IMR-90 (cell line): ENCODE data around the gene BACE1-AS. TPM values are rescaled to one million over a fixed set of nuclear protein-coding genes. Genes with fewer than 3 reads are reported as not detected.
A peak's percentile ranks its signal among the peaks of the same experiment; 100 is the strongest.

Experiments
- ATAC-seq: fragments of 200-7000 bp; cut with Tn5 transposase; 2 replicates; pipeline ENCODE4 v1.9.1; 2020; ENCODE audit warnings: low read depth, mild to moderate bottlenecking, moderate library complexity
- BruUV-seq: library from RNA; stranded (reverse); fragments of 400-500 nt; replicated peaks from 2 replicates; lab custom pipeline; 2021; lab: Mats Ljungman, UMichigan
- CTCF ChIA-PET: fragments of 300-600 bp; formaldehyde crosslinking; extraction: SDS; loops from one replicate; lab custom pipeline; 2021; ENCODE audit warnings: antibody characterized with exemption; lab: Yijun Ruan, JAX
- POLR2A ChIA-PET: fragments of 300-600 bp; sonication (Branson Sonifier 250); formaldehyde crosslinking; loops from one replicate; lab custom pipeline; 2022; ENCODE audit warnings: antibody characterized with exemption; ENCODE audit not compliant: unreplicated experiment; lab: Charles Lee
- DNase-seq: peaks from one replicate; pipeline ENCODE4 v3.0.0; 2013
- H2AFZ ChIP-seq: replicated peaks from 2 replicates; pipeline ENCODE3; 2013; ENCODE audit warnings: low read length, mild to moderate bottlenecking; ENCODE audit not compliant: poor library complexity
- H2AK5ac ChIP-seq: 2 replicates; pipeline ENCODE4 v1.6.1; 2013; ENCODE audit warnings: low read depth, low read length, inconsistent platforms
- H2AK9ac ChIP-seq: replicated peaks from 2 replicates; pipeline ENCODE3; 2013; ENCODE audit warnings: mild to moderate bottlenecking, low read depth, low read length, moderate library complexity; ENCODE audit not compliant: poor library complexity
- H2BK120ac ChIP-seq: 2 replicates; pipeline ENCODE4 v1.6.1; 2013; ENCODE audit warnings: low read depth, low read length, inconsistent platforms
- H2BK15ac ChIP-seq: 3 replicates; pipeline ENCODE4 v1.6.1; 2013; ENCODE audit warnings: low read depth, low read length, inconsistent platforms
- H2BK20ac ChIP-seq: 2 replicates; pipeline ENCODE4 v1.6.1; 2013; ENCODE audit warnings: low read depth, mild to moderate bottlenecking, inconsistent platforms, low read length, moderate library complexity
- H2BK5ac ChIP-seq: 2 replicates; pipeline ENCODE4 v1.6.1; 2013; ENCODE audit warnings: mild to moderate bottlenecking, low read depth, low read length, inconsistent platforms; ENCODE audit not compliant: poor library complexity, severe bottlenecking
- H3K14ac ChIP-seq: replicated peaks from 2 replicates; pipeline ENCODE4 v1.6.1; 2013; ENCODE audit warnings: low read depth, low read length, inconsistent platforms
- H3K18ac ChIP-seq: 2 replicates; pipeline ENCODE4 v1.6.1; 2013; ENCODE audit warnings: low read depth, low read length, control low read depth
- H3K23ac ChIP-seq: 2 replicates; pipeline ENCODE4 v1.6.1; 2013; ENCODE audit warnings: low read depth, low read length, inconsistent platforms
- H3K27ac ChIP-seq: 2 replicates; pipeline ENCODE4 v1.5.1; 2013; ENCODE audit warnings: mild to moderate bottlenecking, control low read depth, low read length; ENCODE audit not compliant: insufficient read depth
- H3K27me3 ChIP-seq: 2 replicates; pipeline ENCODE4 v1.6.1; 2013; ENCODE audit warnings: low read length; ENCODE audit not compliant: control insufficient read depth, insufficient read depth
- H3K36me3 ChIP-seq: 2 replicates; pipeline ENCODE4 v1.6.1; 2013; ENCODE audit warnings: low read length, mixed read lengths; ENCODE audit not compliant: control insufficient read depth, insufficient read depth
- H3K4ac ChIP-seq: 2 replicates; pipeline ENCODE4 v1.6.1; 2013; ENCODE audit warnings: low read depth, low read length, inconsistent platforms
- H3K4me1 ChIP-seq: 2 replicates; pipeline ENCODE4 v1.6.1; 2013; ENCODE audit warnings: low read length, mixed read lengths; ENCODE audit not compliant: control insufficient read depth, insufficient read depth
- H3K4me2 ChIP-seq: 2 replicates; pipeline ENCODE4 v1.6.1; 2013; ENCODE audit warnings: low read depth, mild to moderate bottlenecking, control low read depth, low read length, moderate library complexity
- H3K4me3 ChIP-seq: 2 replicates; pipeline ENCODE4 v1.5.1; 2013; ENCODE audit warnings: low read depth, mild to moderate bottlenecking, control low read depth, low read length, moderate library complexity; ENCODE audit not compliant: insufficient read depth
- H3K56ac ChIP-seq: 2 replicates; pipeline ENCODE4 v1.6.1; 2013; ENCODE audit warnings: low read length, inconsistent platforms; ENCODE audit not compliant: insufficient read depth; ENCODE audit errors: extremely low read depth
- H3K79me1 ChIP-seq, 2 experiments: 2 replicates each; pipeline ENCODE4 v1.6.1; 2013; ENCODE audit warnings: low read length in 2 of 2, inconsistent platforms in 1 of 2, low read depth in 1 of 2
- H3K9ac ChIP-seq: 2 replicates; pipeline ENCODE4 v1.6.1; 2013; ENCODE audit warnings: low read depth, low read length, control low read depth
- H3K9me1 ChIP-seq: 2 replicates; pipeline ENCODE4 v1.6.1; 2013; ENCODE audit warnings: low read length, inconsistent platforms; ENCODE audit not compliant: insufficient read depth
- H3K9me3 ChIP-seq: 2 replicates; pipeline ENCODE4 v1.6.1; 2013; ENCODE audit warnings: low read length; ENCODE audit not compliant: control insufficient read depth, insufficient read depth
- H4K20me1 ChIP-seq: 2 replicates; pipeline ENCODE4 v1.6.1; 2013; ENCODE audit warnings: low read length, inconsistent platforms; ENCODE audit not compliant: insufficient read depth
- H4K5ac ChIP-seq: 2 replicates; pipeline ENCODE4 v1.6.1; 2013; ENCODE audit warnings: mild to moderate bottlenecking, low read depth, low read length, control low read depth
- H4K8ac ChIP-seq, 2 experiments: 2 replicates each; pipeline ENCODE4 v1.6.1; 2013; ENCODE audit warnings: low read depth in 2 of 2, low read length in 2 of 2, control low read depth in 1 of 2, inconsistent platforms in 1 of 2
- H4K91ac ChIP-seq: 2 replicates; pipeline ENCODE4 v1.6.1; 2013; ENCODE audit warnings: low read depth, low read length, inconsistent platforms; ENCODE audit not compliant: insufficient read depth
- BHLHE40 ChIP-seq: fragments of 150-350 bp; IDR thresholded peaks from 2 replicates; pipeline ENCODE4 v1.6.1; 2016; ENCODE audit warnings: mild to moderate bottlenecking, low read depth, low read length
- CEBPB ChIP-seq: IDR thresholded peaks from 2 replicates; pipeline ENCODE4 v1.6.1; 2012; ENCODE audit warnings: low read depth, low read length, improper control_type of control experiment
- CHD1 ChIP-seq: IDR thresholded peaks from 2 replicates; pipeline ENCODE4 v1.6.1; 2012; ENCODE audit warnings: low read depth, low read length, improper control_type of control experiment
- CTCF ChIP-seq: conservative IDR thresholded peaks from 2 replicates; pipeline ENCODE4 v1.5.1; 2012; ENCODE audit warnings: mild to moderate bottlenecking, low read depth, low read length, improper control_type of control experiment
- ELK1 ChIP-seq: fragments of 150-350 bp; IDR thresholded peaks from 2 replicates; pipeline ENCODE4 v1.6.1; 2016; ENCODE audit warnings: low read depth, mild to moderate bottlenecking, low read length, moderate library complexity, borderline replicate concordance
- FOS ChIP-seq: fragments of 150-350 bp; IDR thresholded peaks from 2 replicates; pipeline ENCODE4 v1.6.1; 2016; ENCODE audit warnings: low read depth, low read length
- MAFK ChIP-seq: IDR thresholded peaks from 2 replicates; pipeline ENCODE4 v1.6.1; 2012; ENCODE audit warnings: low read depth, low read length, improper control_type of control experiment
- MAZ ChIP-seq: IDR thresholded peaks from 2 replicates; pipeline ENCODE4 v1.6.1; 2012; ENCODE audit warnings: low read depth, mild to moderate bottlenecking, low read length, improper control_type of control experiment, moderate library complexity, borderline replicate concordance
- MXI1 ChIP-seq: IDR thresholded peaks from 2 replicates; pipeline ENCODE4 v1.6.1; 2012; ENCODE audit warnings: low read depth, mild to moderate bottlenecking, low read length, moderate library complexity, borderline replicate concordance
- NFE2L2 ChIP-seq: fragments of 150-350 bp; IDR thresholded peaks from 2 replicates; pipeline ENCODE4 v1.6.1; 2016; ENCODE audit warnings: low read depth, mild to moderate bottlenecking, low read length
- POLR2A ChIP-seq: IDR thresholded peaks from 2 replicates; pipeline ENCODE4 v1.6.1; 2012; ENCODE audit warnings: mild to moderate bottlenecking, low read depth, low read length
- RAD21 ChIP-seq: IDR thresholded peaks from 2 replicates; pipeline ENCODE4 v1.6.1; 2012; ENCODE audit warnings: low read length, improper control_type of control experiment
- RFX5 ChIP-seq: IDR thresholded peaks from 2 replicates; pipeline ENCODE4 v1.8.0; 2012; ENCODE audit warnings: low read depth, mild to moderate bottlenecking, low read length, moderate library complexity
- USF2 ChIP-seq: fragments of 150-350 bp; IDR thresholded peaks from 2 replicates; pipeline ENCODE4 v1.6.1; 2017; ENCODE audit warnings: mild to moderate bottlenecking, antibody characterized with exemption, low read length, low read depth
- WGBS, 2 experiments: methylation state at CpG; one replicate each; pipeline versions ENCODE4 v1.1.5 to v1.1.7; 2013; ENCODE audit warnings: missing lambda C conversion rate in 2 of 2; ENCODE audit not compliant: insufficient read length in 1 of 2; ENCODE audit errors: extremely low coverage in 2 of 2; 5-methylcytosine and 5-hydroxymethylcytosine counted together
- dilution Hi-C: fragments of 300-500 bp; cut with HindIII; formaldehyde crosslinking; loops from one replicate; pipeline ENCODE4 v1.14.3; 2018; ENCODE audit warnings: low sequenced_read_pairs; ENCODE audit not compliant: unreplicated experiment
- in situ Hi-C: fragments of 300-500 bp; cut with MboI; formaldehyde crosslinking; loops from 3 replicates; pipeline ENCODE4 v1.14.3; 2019; ENCODE audit warnings: low sequenced_read_pairs, inconsistent platforms, mixed read lengths
- intact Hi-C: fragments of 100-400 bp; cut with micrococcal nuclease; formaldehyde crosslinking; loops from 2 replicates; pipeline ENCODE4 v1.10.0; 2022
- polyA plus RNA-seq, 3 experiments: library from polyadenylated mRNA; depleted of rRNA; stranded (reverse); fragments of >200 nt; gene quantifications; 2 replicates each; pipeline ENCODE4 v1.2.3, GENCODE V29; 2012; ENCODE audit warnings: low replicate concordance in 1 of 3
- total RNA-seq: library from RNA; depleted of rRNA; stranded (reverse); fragments of >200 nt; gene quantifications from 2 replicates; pipeline ENCODE4 v1.2.3, GENCODE V29; 2012

Gene BACE1-AS
- total and polyA plus RNA-seq, 2 of the 4 experiments (the other 2 are of a cell fraction) = 2.7 to 2.9 TPM

GRCh38 chr11:117313828-117314768 lies 23.0 kb downstream of the BACE1-AS start:
- ChIA-PET CTCF (no interaction called here), POLR2A (no interaction called here)
- in situ Hi-C loops (no loop called here), dilution Hi-C loops (no loop called here), intact Hi-C loops (no loop called here)
- peak overlapping the region; percentile 91 for H2AK9ac ChIP-seq
- H4K20me1 ChIP-seq = peaks cover 15% of the 10 kb centered on the region
- H4K5ac ChIP-seq = no peak overlapping the region
- peak overlapping the region; percentile 87 for H2AK5ac ChIP-seq
- peak overlapping the region; percentile 65 for H3K9ac ChIP-seq
- H3K9me1 ChIP-seq = peaks cover 9% of the 10 kb centered on the region; the same call in 1 of the 2 replicates
- no peak overlapping the region for H3K18ac ChIP-seq
- peak overlapping the region; percentile 99 for H3K4me2 ChIP-seq
- no peak overlapping the region for H3K27ac ChIP-seq
- H3K36me3 ChIP-seq = no peaks in the 10 kb centered on the region
- H3K4me1 ChIP-seq = peaks cover 9% of the 10 kb centered on the region
- DNase-seq (no peak), ATAC-seq (no peak)
- no peak overlapping the region; the same call in 2 of the 3 replicates for H2BK15ac ChIP-seq
- no peaks in the 10 kb centered on the region for H3K9me3 ChIP-seq
- no peak overlapping the region for H2BK20ac ChIP-seq
- 83% methylated on average over 5 of the region's 14 CpGs; no CpG with 5 or more reads in 1 of the 2 experiments for WGBS, 2 experiments
- H3K79me1 ChIP-seq = peaks cover 29 to 53% of the 10 kb centered on the region in 2 experiments
- 0 out of 2 replicates have a peak overlapping the region, but pooled peaks have one; percentile 12 for H3K56ac ChIP-seq
- peak overlapping the region; percentile 91 for H2AFZ ChIP-seq
- peak overlapping the region; percentile 56 for H3K4me3 ChIP-seq
- no peak overlapping the region; the same call in 1 of the 2 replicates for H2BK120ac ChIP-seq
- no peaks in the 10 kb centered on the region for H3K27me3 ChIP-seq
- H3K4ac ChIP-seq = peak overlapping the region; percentile 69
- H4K91ac ChIP-seq = 0 out of 2 replicates have a peak overlapping the region, but pooled peaks have one; percentile 40
- H3K14ac ChIP-seq = peak overlapping the region; percentile 68
- no TSS peak for BruUV-seq
- no peak overlapping the region for H2BK5ac ChIP-seq
- H3K23ac ChIP-seq = peak overlapping the region; percentile 88
- H4K8ac ChIP-seq = peak overlapping the region; percentile 42 to 49; a peak in 2 of 4 replicates
- TF ChIP-seq MXI1 (no peak), CTCF (no peak), RAD21 (no peak), ELK1 (no peak), CEBPB (no peak), NFE2L2 (no peak), MAFK (no peak), RFX5 (no peak), USF2 (no peak), CHD1 (no peak), MAZ (no peak), POLR2A (no peak), FOS (no peak), BHLHE40 (no peak)
